ENCODE results near the gene SMIM7.
"Not testable (repeated sequence)": the region's sequence is repeated elsewhere in the genome, so short reads cannot be mapped to it uniquely, and the experiment has no call there.

SMIM7 gene

GRCh38 chr19:16659832-16660708 lies at the start of gene SMIM7:
Gene SMIM7, minus strand, starts transcription at chr19:16660144. Its CDS starts 34 bp downstream, at chr19:16660110.
- Histone ChIP-seq H3K4me1 (ENCODE audit: control insufficient read depth, insufficient read depth, low read length) (peaks cover 8% of the 10 kb centered on the region), H3K27me3 (ENCODE audit: control insufficient read depth, insufficient read depth, low read length) (no peaks in the 10 kb centered on the region), H3K36me3 (ENCODE audit: control insufficient read depth, insufficient read depth, low read length) (peaks cover 12% of the 10 kb centered on the region), H3K27ac (ENCODE audit: low read depth, low read length) (peak within 1 kb of the TSS; percentile 94), H3K9ac (ENCODE audit: low read length) (peak within 1 kb of the TSS; percentile 76), H3K4me3 (ENCODE audit: low read length) (peak within 1 kb of the TSS; percentile 92)

GRCh38 chr19:16703677-16704076 lies 43.7 kb upstream of the SMIM7 start:
- Histone ChIP-seq H3K27ac (ENCODE audit: low read depth, low read length) (no peak overlapping the region), H3K27me3 (ENCODE audit: control insufficient read depth, insufficient read depth, low read length) (no peaks in the 10 kb centered on the region), H3K4me3 (ENCODE audit: low read length) (no peak overlapping the region), H3K9ac (ENCODE audit: low read length) (no peak overlapping the region), H3K4me1 (ENCODE audit: control insufficient read depth, insufficient read depth, low read length) (no peaks in the 10 kb centered on the region), H3K36me3 (ENCODE audit: control insufficient read depth, insufficient read depth, low read length) (no peaks in the 10 kb centered on the region)

GRCh38 chr19:16702123-16702522 lies 42.2 kb upstream of the SMIM7 start:
- H3K27me3 ChIP-seq (ENCODE audit: control insufficient read depth, insufficient read depth, low read length) = no peaks in the 10 kb centered on the region
- no peak overlapping the region for H3K4me3 ChIP-seq (ENCODE audit: low read length)
- no peak overlapping the region for H3K27ac ChIP-seq (ENCODE audit: low read depth, low read length)
- H3K4me1 ChIP-seq (ENCODE audit: control insufficient read depth, insufficient read depth, low read length) = no peaks in the 10 kb centered on the region
- H3K9ac ChIP-seq (ENCODE audit: low read length) = no peak overlapping the region
- H3K36me3 ChIP-seq (ENCODE audit: control insufficient read depth, insufficient read depth, low read length) = no peaks in the 10 kb centered on the region

- H3K4me3 ChIP-seq (ENCODE audit: low read length) = no peak overlapping the region
- no peaks in the 10 kb centered on the region for H3K36me3 ChIP-seq (ENCODE audit: control insufficient read depth, insufficient read depth, low read length)
- no peak overlapping the region for H3K9ac ChIP-seq (ENCODE audit: low read length)
- H3K27me3 ChIP-seq (ENCODE audit: control insufficient read depth, insufficient read depth, low read length) = no peaks in the 10 kb centered on the region
- H3K27ac ChIP-seq (ENCODE audit: low read depth, low read length) = no peak overlapping the region
- no peaks in the 10 kb centered on the region for H3K4me1 ChIP-seq (ENCODE audit: control insufficient read depth, insufficient read depth, low read length)
Observed at GRCh38 chr19:16698914-16699313, 39.0 kb upstream of the SMIM7 start.

GRCh38 chr19:16688084-16688483 lies 28.1 kb upstream of the SMIM7 start:
- H3K36me3 ChIP-seq (ENCODE audit: control insufficient read depth, insufficient read depth, low read length) = no peaks in the 10 kb centered on the region
- H3K27me3 ChIP-seq (ENCODE audit: control insufficient read depth, insufficient read depth, low read length) = no peaks in the 10 kb centered on the region
- H3K4me1 ChIP-seq (ENCODE audit: control insufficient read depth, insufficient read depth, low read length) = no peaks in the 10 kb centered on the region
- no peak overlapping the region for H3K9ac ChIP-seq (ENCODE audit: low read length)
- H3K4me3 ChIP-seq (ENCODE audit: low read length) = no peak overlapping the region
- no peak overlapping the region for H3K27ac ChIP-seq (ENCODE audit: low read depth, low read length)

- H3K27me3 ChIP-seq (ENCODE audit: control insufficient read depth, insufficient read depth, low read length) = no peaks in the 10 kb centered on the region
- peaks cover 13% of the 10 kb centered on the region for H3K36me3 ChIP-seq (ENCODE audit: control insufficient read depth, insufficient read depth, low read length)
Observed at GRCh38 chr19:16684216-16684615, 24.3 kb upstream of the SMIM7 start.

GRCh38 chr19:16682539-16682938 lies 22.6 kb upstream of the SMIM7 start:
- H3K9ac ChIP-seq (ENCODE audit: low read length) = no peak overlapping the region
- no peaks in the 10 kb centered on the region for H3K27me3 ChIP-seq (ENCODE audit: control insufficient read depth, insufficient read depth, low read length)
- H3K27ac ChIP-seq (ENCODE audit: low read depth, low read length) = no peak overlapping the region
- H3K36me3 ChIP-seq (ENCODE audit: control insufficient read depth, insufficient read depth, low read length) = peaks cover 13% of the 10 kb centered on the region
- H3K4me1 ChIP-seq (ENCODE audit: control insufficient read depth, insufficient read depth, low read length) = no peaks in the 10 kb centered on the region
- H3K4me3 ChIP-seq (ENCODE audit: low read length) = no peak overlapping the region

More at GRCh38 chr19:16684216-16684615, 24.3 kb upstream of the SMIM7 start:
- no peak overlapping the region for H3K9ac ChIP-seq (ENCODE audit: low read length)
- H3K4me3 ChIP-seq (ENCODE audit: low read length) = no peak overlapping the region
- no peak overlapping the region for H3K27ac ChIP-seq (ENCODE audit: low read depth, low read length)
- no peaks in the 10 kb centered on the region for H3K4me1 ChIP-seq (ENCODE audit: control insufficient read depth, insufficient read depth, low read length)

- no peaks in the 10 kb centered on the region for H3K4me1 ChIP-seq (ENCODE audit: control insufficient read depth, insufficient read depth, low read length)
- no peaks in the 10 kb centered on the region for H3K27me3 ChIP-seq (ENCODE audit: control insufficient read depth, insufficient read depth, low read length)
- no peak overlapping the region for H3K4me3 ChIP-seq (ENCODE audit: low read length)
- no peak overlapping the region for H3K9ac ChIP-seq (ENCODE audit: low read length)
- peaks cover 13% of the 10 kb centered on the region for H3K36me3 ChIP-seq (ENCODE audit: control insufficient read depth, insufficient read depth, low read length)
- H3K27ac ChIP-seq (ENCODE audit: low read depth, low read length) = no peak overlapping the region
Observed at GRCh38 chr19:16679811-16680210, 19.9 kb upstream of the SMIM7 start.

GRCh38 chr19:16678498-16678897 lies 18.6 kb upstream of the SMIM7 start:
- H3K9ac ChIP-seq (ENCODE audit: low read length) = no peak overlapping the region
- no peak overlapping the region for H3K4me3 ChIP-seq (ENCODE audit: low read length)
- no peaks in the 10 kb centered on the region for H3K4me1 ChIP-seq (ENCODE audit: control insufficient read depth, insufficient read depth, low read length)
- peaks cover 13% of the 10 kb centered on the region for H3K36me3 ChIP-seq (ENCODE audit: control insufficient read depth, insufficient read depth, low read length)
- no peak overlapping the region for H3K27ac ChIP-seq (ENCODE audit: low read depth, low read length)
- H3K27me3 ChIP-seq (ENCODE audit: control insufficient read depth, insufficient read depth, low read length) = no peaks in the 10 kb centered on the region

GRCh38 chr19:16677055-16677454 lies 17.1 kb upstream of the SMIM7 start:
- Histone ChIP-seq H3K4me1 (ENCODE audit: control insufficient read depth, insufficient read depth, low read length) (no peaks in the 10 kb centered on the region), H3K36me3 (ENCODE audit: control insufficient read depth, insufficient read depth, low read length) (peaks cover 13% of the 10 kb centered on the region), H3K4me3 (ENCODE audit: low read length) (no peak overlapping the region), H3K27me3 (ENCODE audit: control insufficient read depth, insufficient read depth, low read length) (no peaks in the 10 kb centered on the region), H3K9ac (ENCODE audit: low read length) (no peak overlapping the region), H3K27ac (ENCODE audit: low read depth, low read length) (no peak overlapping the region)

GRCh38 chr19:16676101-16676798 lies 16.3 kb upstream of the SMIM7 start:
- peaks cover 13% of the 10 kb centered on the region for H3K36me3 ChIP-seq (ENCODE audit: control insufficient read depth, insufficient read depth, low read length)
- H3K4me3 ChIP-seq (ENCODE audit: low read length) = no peak overlapping the region
- H3K9ac ChIP-seq (ENCODE audit: low read length) = no peak overlapping the region
- H3K4me1 ChIP-seq (ENCODE audit: control insufficient read depth, insufficient read depth, low read length) = no peaks in the 10 kb centered on the region
- H3K27ac ChIP-seq (ENCODE audit: low read depth, low read length) = no peak overlapping the region
- H3K27me3 ChIP-seq (ENCODE audit: control insufficient read depth, insufficient read depth, low read length) = no peaks in the 10 kb centered on the region

- H3K27me3 ChIP-seq (ENCODE audit: control insufficient read depth, insufficient read depth, low read length); H3K4me3 ChIP-seq (ENCODE audit: low read length); H3K9ac ChIP-seq (ENCODE audit: low read length); H3K36me3 ChIP-seq (ENCODE audit: control insufficient read depth, insufficient read depth, low read length); H3K27ac ChIP-seq (ENCODE audit: low read depth, low read length); H3K4me1 ChIP-seq (ENCODE audit: control insufficient read depth, insufficient read depth, low read length): not testable (repeated sequence)
Observed at GRCh38 chr19:16673839-16674238, 13.9 kb upstream of the SMIM7 start.

All from rectal smooth muscle tissue (tissue), 1 donor.